HG03066 (cell line): ENCODE data around the gene AURKAIP1.
A peak's percentile ranks its signal among the peaks of the same experiment; 100 is the strongest.
"Not testable (repeated sequence)": the region's sequence is repeated elsewhere in the genome, so short reads cannot be mapped to it uniquely, and the experiment has no call there.

ENCODE experiments used
- ATAC-seq: cut with Tn5 transposase; IDR thresholded peaks from one replicate; pipeline ENCODE4 v1.9.1; 2021; ENCODE audit warnings: low read depth; ENCODE audit not compliant: unreplicated experiment

The AURKAIP1 gene

GRCh38 chr1:1406821-1407635, 32.0 kb upstream of the AURKAIP1 start, which contains the start of gene MRPL20:
Gene MRPL20 (minus strand): TSS chr1:1407293. CDS start chr1:1407217, 76 bp downstream.
- peak; percentile 91 for ATAC-seq

- no peak for ATAC-seq
These were observed 31.3 kb upstream of the AURKAIP1 start for GRCh38 chr1:1406101-1406820.

- ATAC-seq, result no peak
These were observed 28.6 kb upstream of the AURKAIP1 start for GRCh38 chr1:1403653-1404052.

GRCh38 chr1:1402901-1403392, 27.9 kb upstream of the AURKAIP1 start:
- ATAC-seq, result not testable (repeated sequence)

- no peak for ATAC-seq
These were observed 27.3 kb upstream of the AURKAIP1 start for GRCh38 chr1:1402072-1402900.

GRCh38 chr1:1401457-1402010, 26.5 kb upstream of the AURKAIP1 start:
- no peak for ATAC-seq

- ATAC-seq, result no peak
These were observed 25.8 kb upstream of the AURKAIP1 start for GRCh38 chr1:1400576-1401456.

- ATAC-seq, result peak; percentile 7
These were observed 25.0 kb upstream of the AURKAIP1 start for GRCh38 chr1:1399872-1400575.

- ATAC-seq, result peak; percentile 88
These were observed 24.3 kb upstream of the AURKAIP1 start, which contains the start of gene CCNL2 for GRCh38 chr1:1399187-1399871. Gene CCNL2 (minus strand): TSS chr1:1399335. CDS start chr1:1399306, 29 bp downstream.

- no peak for ATAC-seq
These were observed 23.7 kb upstream of the AURKAIP1 start for GRCh38 chr1:1398677-1399186.

- ATAC-seq, result no peak
These were observed 23.0 kb upstream of the AURKAIP1 start for GRCh38 chr1:1397839-1398523.

- no peak for ATAC-seq
These were observed 20.2 kb upstream of the AURKAIP1 start for GRCh38 chr1:1395166-1395565.

- ATAC-seq, result no peak
These were observed 19.1 kb upstream of the AURKAIP1 start for GRCh38 chr1:1394116-1394515.

GRCh38 chr1:1393428-1393827, 18.4 kb upstream of the AURKAIP1 start:
- ATAC-seq, result no peak

- no peak for ATAC-seq
These were observed 18.0 kb upstream of the AURKAIP1 start for GRCh38 chr1:1393014-1393413.

GRCh38 chr1:1391225-1391624, 16.2 kb upstream of the AURKAIP1 start:
- no peak for ATAC-seq

- no peak for ATAC-seq
These were observed 15.7 kb upstream of the AURKAIP1 start for GRCh38 chr1:1390675-1391074.
